Endothelial cell (in vitro differentiated cells): ENCODE results near the gene EDAR. TPM values are rescaled to one million over a fixed set of nuclear protein-coding genes. Genes with fewer than 3 reads are reported as not detected.

Experiments
- DNase-seq: peaks from one replicate; pipeline ENCODE4 v3.0.0; 2021; ENCODE audit warnings: low spot score
- H3K27ac Mint-ChIP-seq: one replicate; pipeline ENCODE4 v1.8.0; 2021; ENCODE audit warnings: mixed read lengths, inconsistent platforms; ENCODE audit not compliant: unreplicated experiment
- H3K27me3 Mint-ChIP-seq: one replicate; pipeline ENCODE4 v1.8.0; 2021; ENCODE audit warnings: mild to moderate bottlenecking, moderate library complexity, mixed read lengths, inconsistent platforms; ENCODE audit not compliant: unreplicated experiment
- H3K36me3 Mint-ChIP-seq: one replicate; pipeline ENCODE4 v1.8.0; 2021; ENCODE audit warnings: mild to moderate bottlenecking, low read depth, mixed read lengths, inconsistent platforms; ENCODE audit not compliant: unreplicated experiment
- H3K4me1 Mint-ChIP-seq: one replicate; pipeline ENCODE4 v1.8.0; 2021; ENCODE audit warnings: mild to moderate bottlenecking, mixed read lengths, inconsistent platforms; ENCODE audit not compliant: unreplicated experiment
- H3K4me3 Mint-ChIP-seq: one replicate; pipeline ENCODE4 v1.8.0; 2021; ENCODE audit warnings: mild to moderate bottlenecking, mixed read lengths, inconsistent platforms; ENCODE audit not compliant: unreplicated experiment
- H3K9me3 Mint-ChIP-seq: one replicate; pipeline ENCODE4 v1.8.0; 2021; ENCODE audit warnings: mixed read lengths, inconsistent platforms; ENCODE audit not compliant: unreplicated experiment
- CTCF ChIP-seq: fragments of 200-600 bp; sonication (generic); IDR thresholded peaks from one replicate; pipeline ENCODE4 v1.5.0; 2021; ENCODE audit warnings: antibody characterized with exemption; ENCODE audit not compliant: unreplicated experiment
- total RNA-seq: library from RNA; stranded (reverse); fragmentation: NEBNext Ultra II Directional; extraction: Animal tissue kit (Norgen Biotek cat#: 25700); gene quantifications from one replicate; pipeline ENCODE4 v1.2.1, GENCODE V29; 2021; ENCODE audit not compliant: unreplicated experiment

EDAR gene
- total RNA-seq, 1 donor from 2014 or later: not detected

GRCh38 chr2:108994178-108994577 is 5.2 kb upstream of the EDAR start:
- Mint-ChIP-seq H3K4me3 (no peak overlapping the region), H3K27ac (no peak overlapping the region), H3K4me1 (peaks cover 6% of the 10 kb centered on the region), H3K9me3 (no peaks in the 10 kb centered on the region), H3K36me3 (no peaks in the 10 kb centered on the region), H3K27me3 (peaks cover 3% of the 10 kb centered on the region)
- no peak for TF ChIP-seq CTCF
- no peak for DNase-seq

- Mint-ChIP-seq H3K4me3 (no peak overlapping the region), H3K36me3 (no peaks in the 10 kb centered on the region), H3K27ac (no peak overlapping the region), H3K4me1 (peaks cover 9% of the 10 kb centered on the region), H3K9me3 (no peaks in the 10 kb centered on the region), H3K27me3 (peaks cover 4% of the 10 kb centered on the region)
- DNase-seq: no peak
- no peak for TF ChIP-seq CTCF
Measured at GRCh38 chr2:108993095-108993937, 4.3 kb upstream of the EDAR start.

- Mint-ChIP-seq H3K36me3 (no peaks in the 10 kb centered on the region), H3K9me3 (no peaks in the 10 kb centered on the region), H3K27ac (no peak overlapping the region), H3K4me1 (peaks cover 9% of the 10 kb centered on the region), H3K4me3 (no peak overlapping the region), H3K27me3 (peaks cover 4% of the 10 kb centered on the region)
- no peak for TF ChIP-seq CTCF
- DNase-seq: no peak
Measured at GRCh38 chr2:108988076-108988795, 784 bp downstream of the EDAR start.

GRCh38 chr2:108986916-108987510 is 2.0 kb downstream of the EDAR start:
- H3K36me3 Mint-ChIP-seq: no peaks in the 10 kb centered on the region
- peaks cover 9% of the 10 kb centered on the region for H3K4me1 Mint-ChIP-seq
- no peak for TF ChIP-seq CTCF
- no peak overlapping the region for H3K27ac Mint-ChIP-seq
- H3K4me3 Mint-ChIP-seq: no peak overlapping the region
- peaks cover 7% of the 10 kb centered on the region for H3K27me3 Mint-ChIP-seq
- H3K9me3 Mint-ChIP-seq: no peaks in the 10 kb centered on the region
- DNase-seq: no peak

- TF ChIP-seq CTCF: no peak
- no peaks in the 10 kb centered on the region for H3K36me3 Mint-ChIP-seq
- no peak overlapping the region for H3K27ac Mint-ChIP-seq
- peaks cover 6% of the 10 kb centered on the region for H3K27me3 Mint-ChIP-seq
- H3K9me3 Mint-ChIP-seq: no peaks in the 10 kb centered on the region
- H3K4me1 Mint-ChIP-seq: no peaks in the 10 kb centered on the region
- no peak for DNase-seq
- no peak overlapping the region for H3K4me3 Mint-ChIP-seq
Measured at GRCh38 chr2:108983610-108984009, 5.4 kb downstream of the EDAR start.
